Breast epithelium (tissue), 3 donors: ENCODE measurements around the gene OR5C1.

Experiments used
- CTCF ChIP-seq, 3 donors: fragments of 450-650 bp; IDR thresholded peaks; one replicate each; pipeline ENCODE4 v1.5.1; 2016 to 2017; ENCODE audit warnings: antibody characterized with exemption in 3 of 3, mild to moderate bottlenecking in 3 of 3, moderate library complexity in 3 of 3
- POLR2A ChIP-seq: fragments of 450-650 bp; IDR thresholded peaks from one replicate; pipeline ENCODE4 v1.6.1; 2016; ENCODE audit warnings: antibody characterized with exemption, mild to moderate bottlenecking, moderate library complexity
- POLR2AphosphoS5 ChIP-seq, 3 donors: sonication (generic); formaldehyde crosslinking; IDR thresholded peaks; one replicate each; pipeline ENCODE4 v1.6.1; 2017; ENCODE audit warnings: antibody characterized with exemption in 3 of 3

GRCh38 chr9:122819791-122820489 lies 31.2 kb downstream of the OR5C1 start:
- TF ChIP-seq POLR2A (no peak), CTCF (IDR thresholded peaks at IDR 0.05) (no peak), POLR2AphosphoS5 (IDR thresholded peaks at IDR 0.05) (no peak)
